HG02870 (cell line): ENCODE results near the gene CTSS.
"Not testable (repeated sequence)": the region's sequence is repeated elsewhere in the genome, so short reads cannot be mapped to it uniquely, and the experiment has no call there.

Experiments used
- ATAC-seq: cut with Tn5 transposase; IDR thresholded peaks from one replicate; pipeline ENCODE4 v1.9.1; 2021; ENCODE audit warnings: mild to moderate bottlenecking, moderate library complexity; ENCODE audit not compliant: unreplicated experiment

CTSS gene

GRCh38 chr1:150765296-150765976 lies at the start of gene CTSS:
Gene CTSS (minus strand): TSS chr1:150765778. CDS start chr1:150764763, 1,015 bp downstream.
- ATAC-seq = peak; percentile 86

- ATAC-seq = no peak
These were observed 47.6 kb upstream of the CTSS start for GRCh38 chr1:150813028-150813707.

DNA sequence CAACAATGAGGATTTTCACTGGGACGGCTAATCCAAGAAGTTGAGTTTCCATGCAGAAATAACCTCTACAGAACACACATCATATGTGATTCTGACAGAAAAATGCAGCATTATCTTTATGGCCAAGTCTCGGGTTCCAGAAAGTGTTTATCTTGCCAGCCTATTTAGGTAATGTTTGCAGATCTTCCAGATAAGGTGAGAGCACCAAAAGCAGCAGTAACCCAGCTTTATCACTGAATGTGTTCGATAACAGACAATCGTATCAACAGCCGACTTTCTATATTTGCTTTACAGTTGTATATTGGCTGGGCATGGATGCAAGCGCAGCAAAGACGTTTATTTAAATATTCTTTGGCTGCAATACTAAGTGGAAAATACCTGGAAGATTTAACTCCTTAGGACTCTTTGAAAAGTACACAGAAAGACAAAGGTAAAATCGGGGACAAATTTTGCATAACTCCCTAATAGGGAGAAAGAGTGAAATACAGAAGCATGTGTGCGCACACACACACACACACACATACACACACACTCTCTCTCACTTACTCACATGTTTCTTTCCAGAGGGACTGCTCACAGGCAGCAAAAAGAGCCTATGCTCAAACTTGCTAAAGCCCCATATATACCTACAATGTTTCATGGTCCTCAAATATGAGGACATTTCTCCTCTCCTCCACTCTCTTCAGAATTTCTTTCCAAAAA lies 45.5 kb upstream of the CTSS start:
- no peak for ATAC-seq

GRCh38 chr1:150809651-150810050 lies 44.1 kb upstream of the CTSS start:
- no peak for ATAC-seq

DNA sequence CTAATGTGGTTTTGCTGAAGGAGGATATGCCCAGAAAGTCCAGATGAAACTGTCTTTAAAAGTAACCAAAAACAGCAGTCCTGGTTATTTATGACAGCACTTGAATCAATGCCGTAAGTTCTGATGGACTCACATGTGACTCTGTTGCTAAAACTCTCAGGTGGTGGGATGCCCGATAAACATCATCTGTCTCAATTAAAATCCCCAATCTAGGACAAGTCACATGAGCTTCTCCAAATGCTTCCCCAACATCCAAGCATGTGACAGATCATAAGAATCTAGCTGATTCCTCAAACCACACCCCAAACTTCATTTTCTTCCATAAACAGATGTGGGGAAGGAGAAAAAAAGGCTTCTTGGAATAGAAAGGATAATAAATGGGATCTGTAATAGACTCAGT lies 43.3 kb upstream of the CTSS start:
- no peak for ATAC-seq

GRCh38 chr1:150808121-150808520 lies 42.5 kb upstream of the CTSS start, which contains the start of gene CTSK:
Gene CTSK (minus strand): TSS chr1:150808260. CDS start chr1:150806805, 1,455 bp downstream.
- no peak for ATAC-seq

- ATAC-seq = no peak
These were observed 41.9 kb upstream of the CTSS start for GRCh38 chr1:150807249-150808023.

- ATAC-seq = no peak
These were observed 40.3 kb upstream of the CTSS start for GRCh38 chr1:150805899-150806298.

DNA sequence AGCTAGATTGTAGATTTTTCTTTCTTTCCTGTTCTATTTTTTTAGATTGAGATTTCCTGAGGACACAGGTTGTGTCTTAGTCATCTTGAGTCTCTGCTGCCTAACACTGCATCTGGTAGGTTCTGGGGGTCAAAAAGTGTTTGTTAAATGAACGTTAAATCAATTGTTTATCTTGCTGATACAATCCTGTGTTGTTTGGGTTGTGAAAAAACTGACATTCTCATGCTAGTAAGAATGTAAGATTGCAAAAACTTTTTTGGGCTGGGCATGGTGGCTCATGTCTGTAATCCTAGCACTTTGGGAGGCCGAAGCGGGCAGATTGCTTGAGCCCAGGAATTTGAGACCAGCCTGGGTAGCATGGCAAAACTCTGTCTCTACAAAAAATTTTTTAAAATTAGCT lies 39.1 kb upstream of the CTSS start:
- ATAC-seq = no peak

DNA sequence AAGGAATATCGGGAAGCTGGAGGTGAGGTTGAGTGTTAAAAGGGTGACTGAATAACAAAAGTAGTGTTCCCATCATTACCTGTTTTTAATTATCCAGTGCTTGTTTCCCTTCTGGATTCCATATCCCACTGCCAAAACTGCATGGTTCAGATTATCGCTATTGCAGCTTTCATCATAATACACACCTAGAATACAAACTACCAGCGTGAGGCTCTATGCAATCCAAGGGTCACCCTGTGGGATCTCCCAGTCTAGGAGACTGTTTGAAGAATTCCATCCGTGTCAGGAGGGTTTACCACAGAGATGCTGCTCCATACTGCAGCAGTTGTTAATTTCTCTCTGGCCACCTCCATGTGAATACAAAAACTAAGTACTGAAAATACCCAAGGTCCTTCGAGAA lies 33.5 kb upstream of the CTSS start:
- no peak for ATAC-seq

DNA sequence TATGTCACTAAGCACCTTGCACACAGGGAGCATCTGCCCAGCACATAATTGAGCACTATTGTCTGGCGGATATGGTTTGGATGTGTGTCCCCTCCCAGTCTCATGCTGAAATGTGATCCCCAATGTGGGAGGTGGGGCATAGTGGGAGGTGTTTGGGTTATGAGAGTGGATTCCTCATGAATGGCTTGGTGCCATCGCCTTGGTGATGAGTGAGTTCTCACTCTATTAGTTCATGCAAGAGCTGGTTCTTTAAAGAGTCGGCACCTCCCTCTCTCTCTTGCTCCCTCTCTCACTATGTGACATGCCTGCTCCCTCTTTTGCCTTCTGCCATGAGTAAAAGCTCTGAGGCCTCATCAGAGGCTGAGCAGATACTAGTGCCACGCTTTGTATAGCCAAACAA lies 32.9 kb upstream of the CTSS start:
- ATAC-seq = no peak

GRCh38 chr1:150796374-150796773 lies 30.8 kb upstream of the CTSS start:
- ATAC-seq = no peak

DNA sequence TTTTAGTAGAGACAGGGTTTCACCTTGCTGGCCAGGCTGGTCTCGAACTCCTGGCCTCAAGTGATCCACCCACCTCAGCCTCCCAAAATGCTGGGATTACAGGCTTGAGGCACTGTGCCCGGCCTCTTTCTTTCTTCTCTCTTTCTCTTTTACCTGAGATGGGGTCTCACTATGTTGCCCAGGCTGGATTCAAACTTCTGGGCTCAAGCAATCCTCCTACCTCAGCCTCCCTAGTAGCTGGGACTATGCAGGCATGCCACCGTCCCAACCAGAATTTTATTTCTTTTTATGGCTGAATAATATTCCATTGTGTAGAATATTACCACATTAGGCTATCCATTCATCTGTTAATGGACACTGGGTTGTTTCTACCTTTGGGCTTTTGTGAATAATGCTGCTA lies 28.2 kb upstream of the CTSS start:
- ATAC-seq = not testable (repeated sequence)

- ATAC-seq = no peak
These were observed 27.6 kb upstream of the CTSS start for GRCh38 chr1:150793221-150793620.

GRCh38 chr1:150791585-150791984 lies 26.0 kb upstream of the CTSS start:
- no peak for ATAC-seq

DNA sequence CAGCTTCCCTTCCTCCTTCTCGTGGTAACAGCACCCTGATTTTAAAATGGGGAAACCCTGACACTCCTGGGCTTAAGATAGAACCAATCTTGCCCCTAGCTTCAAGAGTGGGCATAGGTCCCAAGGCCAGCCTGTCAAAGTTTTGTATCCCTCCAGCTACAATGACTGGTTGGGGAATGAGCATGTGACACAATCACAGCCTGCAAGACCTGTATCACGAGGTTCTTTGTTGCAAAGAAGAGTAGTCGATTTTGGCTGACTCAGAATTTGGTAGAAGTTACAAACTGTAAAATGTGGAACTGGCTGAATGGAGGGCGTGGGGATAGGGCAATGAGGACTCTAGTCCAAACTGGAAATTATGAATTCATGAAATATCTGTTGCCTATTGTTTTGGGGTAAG lies 23.8 kb upstream of the CTSS start:
- ATAC-seq = no peak

GRCh38 chr1:150788946-150789345 lies 23.4 kb upstream of the CTSS start:
- no peak for ATAC-seq

GRCh38 chr1:150787455-150787854 lies 21.9 kb upstream of the CTSS start:
- no peak for ATAC-seq

DNA sequence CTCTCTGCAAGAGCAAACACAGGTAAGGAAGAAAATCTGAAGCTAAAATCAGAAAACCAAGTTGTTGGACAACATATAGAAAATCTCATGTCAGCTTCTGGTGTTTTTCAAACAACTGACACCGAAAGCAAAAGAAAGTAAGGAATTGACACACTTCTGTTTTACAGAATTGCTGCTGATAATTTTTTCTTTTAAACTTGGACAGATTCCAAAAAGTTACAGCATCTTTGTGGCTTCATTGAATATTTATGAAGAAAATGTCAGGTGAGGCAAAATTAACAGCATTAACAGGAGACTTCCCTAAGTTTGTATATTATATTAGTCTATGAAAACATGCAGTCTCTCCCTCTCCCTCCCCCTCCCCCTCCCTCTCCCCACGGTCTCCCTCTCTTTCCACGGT lies 14.9 kb upstream of the CTSS start:
- no peak for ATAC-seq

GRCh38 chr1:150778409-150778808 lies 12.8 kb upstream of the CTSS start:
- ATAC-seq = no peak

- ATAC-seq = no peak
These were observed 12.0 kb upstream of the CTSS start for GRCh38 chr1:150777544-150777943.
